DOHH2 (cell line): ENCODE results near the gene COL11A2.

Source experiments
- H3F3A ChIP-seq: fragments of 200-600 bp; sonication (generic), shearing (Covaris generic); 2 replicates; pipeline ENCODE4 v1.6.0; 2016; ENCODE audit warnings: antibody characterized with exemption, mild to moderate bottlenecking; ENCODE audit not compliant: control insufficient read depth, insufficient read depth
- H3K27ac ChIP-seq: fragments of 200-600 bp; sonication (generic); 2 replicates; pipeline ENCODE4 v1.5.1; 2014; ENCODE audit warnings: low read depth, mild to moderate bottlenecking, low read length, moderate library complexity
- H3K27me3 ChIP-seq: fragments of 200-600 bp; sonication (generic); 2 replicates; pipeline ENCODE4 v1.6.1; 2014; ENCODE audit warnings: mild to moderate bottlenecking, low read length, mixed read lengths; ENCODE audit not compliant: control insufficient read depth
- H3K36me3 ChIP-seq: fragments of 200-600 bp; sonication (generic); 2 replicates; pipeline ENCODE4 v1.6.1; 2014; ENCODE audit warnings: mild to moderate bottlenecking, low read length, moderate library complexity, mixed read lengths; ENCODE audit not compliant: control insufficient read depth
- H3K4me1 ChIP-seq: fragments of 200-600 bp; sonication (generic); 2 replicates; pipeline ENCODE4 v1.6.1; 2014; ENCODE audit warnings: mild to moderate bottlenecking, low read length, mixed read lengths; ENCODE audit not compliant: control insufficient read depth
- H3K4me2 ChIP-seq: fragments of 200-600 bp; sonication (generic); 2 replicates; pipeline ENCODE4 v1.6.0; 2014; ENCODE audit warnings: mild to moderate bottlenecking, low read length, moderate library complexity
- H3K4me3 ChIP-seq: fragments of 200-600 bp; sonication (generic); 2 replicates; pipeline ENCODE4 v1.5.1; 2014; ENCODE audit warnings: mild to moderate bottlenecking, low read length, mixed read lengths
- H3K79me2 ChIP-seq: fragments of 200-600 bp; sonication (generic); 2 replicates; pipeline ENCODE4 v1.6.1; 2014; ENCODE audit warnings: mild to moderate bottlenecking, low read length, mixed read lengths; ENCODE audit not compliant: control insufficient read depth
- H3K9me2 ChIP-seq: fragments of 200-600 bp; sonication (generic); replicated peaks from 2 replicates; pipeline ENCODE4 v1.6.1; 2014; ENCODE audit warnings: mild to moderate bottlenecking, low read length, mixed read lengths; ENCODE audit not compliant: control insufficient read depth
- H3K9me3 ChIP-seq: fragments of 200-600 bp; sonication (generic); 2 replicates; pipeline ENCODE4 v1.6.1; 2014; ENCODE audit warnings: antibody characterized with exemption, low read length, mixed read lengths; ENCODE audit not compliant: control insufficient read depth, insufficient read depth
- H4K20me1 ChIP-seq: fragments of 200-600 bp; sonication (generic); 2 replicates; pipeline ENCODE4 v1.6.0; 2014; ENCODE audit warnings: low read depth, mild to moderate bottlenecking, antibody characterized with exemption, low read length, moderate library complexity; ENCODE audit not compliant: control insufficient read depth, insufficient read depth
- CTCF ChIP-seq: fragments of 200-600 bp; sonication (generic); IDR thresholded peaks from one replicate; pipeline ENCODE4 v1.5.1; 2014; ENCODE audit warnings: antibody characterized with exemption, mild to moderate bottlenecking, low read depth, low read length; ENCODE audit not compliant: poor library complexity, severe bottlenecking
- EZH2phosphoT487 ChIP-seq: fragments of 200-600 bp; sonication (generic); IDR thresholded peaks from 2 replicates; pipeline ENCODE4 v1.6.1; 2017; ENCODE audit warnings: borderline replicate concordance, mild to moderate bottlenecking, antibody characterized with exemption, low read length, moderate library complexity, mixed read lengths

Gene COL11A2

GRCh38 chr6:33190504-33191107, 1.7 kb downstream of the COL11A2 start:
- Histone ChIP-seq H4K20me1 (no peaks in the 10 kb centered on the region), H3K27me3 (peaks cover 30% of the 10 kb centered on the region), H3K79me2 (no peaks in the 10 kb centered on the region), H3F3A (no peaks in the 10 kb centered on the region), H3K9me2 (no peaks in the 10 kb centered on the region), H3K9me3 (no peaks in the 10 kb centered on the region), H3K27ac (no peak overlapping the region), H3K4me2 (no peak overlapping the region), H3K36me3 (peaks cover 18% of the 10 kb centered on the region), H3K4me3 (no peak overlapping the region), H3K4me1 (peaks cover 11% of the 10 kb centered on the region)
- TF ChIP-seq CTCF (no peak), EZH2phosphoT487 (no peak)

- H3K4me3 ChIP-seq = no peak overlapping the region
- no peak overlapping the region for H3K27ac ChIP-seq
- H3F3A ChIP-seq = no peaks in the 10 kb centered on the region
- H3K9me2 ChIP-seq = no peaks in the 10 kb centered on the region
- TF ChIP-seq EZH2phosphoT487 = no peak
- TF ChIP-seq CTCF = no peak
- H4K20me1 ChIP-seq = no peaks in the 10 kb centered on the region
- peaks cover 30% of the 10 kb centered on the region for H3K27me3 ChIP-seq
- H3K4me2 ChIP-seq = no peak overlapping the region
- H3K36me3 ChIP-seq = peaks cover 10% of the 10 kb centered on the region
- peaks cover 11% of the 10 kb centered on the region for H3K4me1 ChIP-seq
- H3K9me3 ChIP-seq = no peaks in the 10 kb centered on the region
- H3K79me2 ChIP-seq = no peaks in the 10 kb centered on the region
Measured at GRCh38 chr6:33189625-33190448, 2.4 kb downstream of the COL11A2 start.

GRCh38 chr6:33189164-33189563, 3.1 kb downstream of the COL11A2 start:
- H3K9me3 ChIP-seq = peaks cover 3% of the 10 kb centered on the region
- H3K27me3 ChIP-seq = peaks cover 30% of the 10 kb centered on the region
- H3K4me2 ChIP-seq = no peak overlapping the region
- H3K4me1 ChIP-seq = peaks cover 11% of the 10 kb centered on the region
- H3K36me3 ChIP-seq = peaks cover 4% of the 10 kb centered on the region
- H3K4me3 ChIP-seq = no peak overlapping the region
- H3K27ac ChIP-seq = no peak overlapping the region
- no peaks in the 10 kb centered on the region for H3F3A ChIP-seq
- no peaks in the 10 kb centered on the region for H3K79me2 ChIP-seq
- no peaks in the 10 kb centered on the region for H4K20me1 ChIP-seq
- no peaks in the 10 kb centered on the region for H3K9me2 ChIP-seq
- TF ChIP-seq CTCF (no peak), EZH2phosphoT487 (no peak)
